Left ventricle myocardium inferior (tissue), 1 donor: Measurements from ENCODE around the gene CPEB2. TPM values are rescaled to one million over a fixed set of nuclear protein-coding genes. Genes with fewer than 3 reads are reported as not detected.
A peak's percentile ranks its signal among the peaks of the same experiment; 100 is the strongest.

Experiments used
- DNase-seq: peaks from one replicate; pipeline ENCODE4 v3.0.0-alpha.2; 2020
- H3K27ac ChIP-seq: fragments of 200-600 bp; replicated peaks from 2 replicates; pipeline ENCODE4 v1.8.0; 2021
- H3K27me3 ChIP-seq: fragments of 200-600 bp; 2 replicates; pipeline ENCODE4 v1.8.0; 2021; ENCODE audit warnings: low read depth
- H3K36me3 ChIP-seq: fragments of 200-600 bp; 2 replicates; pipeline ENCODE4 v1.8.0; 2021
- H3K4me1 ChIP-seq: fragments of 200-600 bp; 2 replicates; pipeline ENCODE4 v1.8.0; 2021
- H3K4me3 ChIP-seq: fragments of 200-600 bp; 2 replicates; pipeline ENCODE4 v1.8.0; 2021; ENCODE audit warnings: mild to moderate bottlenecking, moderate library complexity
- H3K9me3 ChIP-seq: fragments of 200-600 bp; replicated peaks from 2 replicates; pipeline ENCODE4 v1.8.0; 2021
- intact Hi-C: fragments of 100-400 bp; cut with micrococcal nuclease; formaldehyde crosslinking; loops from one replicate; pipeline ENCODE4 v1.11.0; 2022
- total RNA-seq: library from RNA; stranded (reverse); fragmentation: NEBNext Ultra II Directional; extraction: Animal tissue kit (Norgen Biotek cat#: 25700); gene quantifications from one replicate; pipeline ENCODE4 v1.2.1, GENCODE V29; 2021
- TF ChIP-seq, protein P1 (sequence below): fragments of 200-600 bp; IDR thresholded peaks from 2 replicates; pipeline ENCODE4 v1.8.0; 2021; ENCODE audit warnings: antibody characterized with exemption, mild to moderate bottlenecking, borderline replicate concordance
- donor health status: DM: no; HTN: yes; CAD: no; lungs with severe emphysema.

The CPEB2 gene
- total RNA-seq, 1 donor from 2014 or later = 23.3 TPM

GRCh38 chr4:15004739-15005301 lies 2.5 kb downstream of the CPEB2 start:
- Histone ChIP-seq H3K4me1 (peaks cover 82% of the 10 kb centered on the region), H3K27me3 (no peaks in the 10 kb centered on the region), H3K27ac (peak overlapping the region; percentile 100), H3K9me3 (no peaks in the 10 kb centered on the region), H3K36me3 (peaks cover 20% of the 10 kb centered on the region), H3K4me3 (peak overlapping the region; percentile 93)
- intact Hi-C loops = no loop called here
- DNase-seq = peak; percentile 90
- TF ChIP-seq, protein P1, sequence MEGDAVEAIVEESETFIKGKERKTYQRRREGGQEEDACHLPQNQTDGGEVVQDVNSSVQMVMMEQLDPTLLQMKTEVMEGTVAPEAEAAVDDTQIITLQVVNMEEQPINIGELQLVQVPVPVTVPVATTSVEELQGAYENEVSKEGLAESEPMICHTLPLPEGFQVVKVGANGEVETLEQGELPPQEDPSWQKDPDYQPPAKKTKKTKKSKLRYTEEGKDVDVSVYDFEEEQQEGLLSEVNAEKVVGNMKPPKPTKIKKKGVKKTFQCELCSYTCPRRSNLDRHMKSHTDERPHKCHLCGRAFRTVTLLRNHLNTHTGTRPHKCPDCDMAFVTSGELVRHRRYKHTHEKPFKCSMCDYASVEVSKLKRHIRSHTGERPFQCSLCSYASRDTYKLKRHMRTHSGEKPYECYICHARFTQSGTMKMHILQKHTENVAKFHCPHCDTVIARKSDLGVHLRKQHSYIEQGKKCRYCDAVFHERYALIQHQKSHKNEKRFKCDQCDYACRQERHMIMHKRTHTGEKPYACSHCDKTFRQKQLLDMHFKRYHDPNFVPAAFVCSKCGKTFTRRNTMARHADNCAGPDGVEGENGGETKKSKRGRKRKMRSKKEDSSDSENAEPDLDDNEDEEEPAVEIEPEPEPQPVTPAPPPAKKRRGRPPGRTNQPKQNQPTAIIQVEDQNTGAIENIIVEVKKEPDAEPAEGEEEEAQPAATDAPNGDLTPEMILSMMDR = peak; percentile 6

GRCh38 chr4:15005474-15006115 lies 3.3 kb downstream of the CPEB2 start:
- H3K4me1 ChIP-seq = peaks cover 89% of the 10 kb centered on the region
- peaks cover 22% of the 10 kb centered on the region for H3K36me3 ChIP-seq
- no peaks in the 10 kb centered on the region for H3K9me3 ChIP-seq
- peak overlapping the region; percentile 100 for H3K27ac ChIP-seq
- peak overlapping the region; percentile 93 for H3K4me3 ChIP-seq
- no peak for DNase-seq
- TF ChIP-seq, protein P1 = no peak
- H3K27me3 ChIP-seq = no peaks in the 10 kb centered on the region
- intact Hi-C loops = no loop called here

DNA sequence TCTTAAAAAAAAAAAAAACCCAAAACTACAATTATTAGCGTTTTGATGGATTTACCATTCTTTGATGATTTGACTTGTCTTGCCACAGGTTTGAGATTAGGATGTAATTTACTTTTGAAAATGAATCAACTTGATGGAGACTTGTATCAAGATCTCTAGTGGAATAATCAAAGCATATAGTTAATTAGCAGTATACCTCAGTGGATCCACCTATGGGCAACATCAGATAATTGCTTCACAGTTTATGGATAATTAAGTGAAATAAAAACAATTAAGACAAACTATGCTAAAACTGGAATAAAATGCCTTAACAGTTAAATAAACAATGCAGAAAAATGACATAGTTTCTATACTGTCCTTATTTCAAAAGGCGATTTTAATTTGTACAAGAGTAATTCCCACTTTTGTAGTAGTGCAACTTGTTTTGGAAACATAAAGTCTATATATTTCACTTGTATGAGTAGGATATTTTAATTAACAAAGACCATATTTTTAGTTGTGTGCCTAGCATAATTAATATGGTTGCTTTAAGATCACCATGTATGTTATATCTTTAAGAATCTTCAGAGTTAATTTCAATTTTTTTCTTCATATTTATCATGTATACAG lies 4.2 kb downstream of the CPEB2 start:
- DNase-seq = no peak
- TF ChIP-seq, protein P1 = peak; percentile 55
- Histone ChIP-seq H3K4me1 (peaks cover 87% of the 10 kb centered on the region), H3K9me3 (no peaks in the 10 kb centered on the region), H3K4me3 (peak overlapping the region; percentile 93), H3K27ac (peak overlapping the region; percentile 100), H3K27me3 (no peaks in the 10 kb centered on the region), H3K36me3 (peaks cover 29% of the 10 kb centered on the region)
- intact Hi-C loops = no loop called here

- TF ChIP-seq, protein P1 = no peak
- Histone ChIP-seq H3K4me3 (peak overlapping the region; percentile 93), H3K4me1 (peaks cover 90% of the 10 kb centered on the region), H3K27ac (peak overlapping the region; percentile 100), H3K27me3 (no peaks in the 10 kb centered on the region), H3K9me3 (no peaks in the 10 kb centered on the region), H3K36me3 (peaks cover 30% of the 10 kb centered on the region)
- intact Hi-C loops = no loop called here
- DNase-seq = no peak
Measured at GRCh38 chr4:15007201-15007600, 4.9 kb downstream of the CPEB2 start.

DNA sequence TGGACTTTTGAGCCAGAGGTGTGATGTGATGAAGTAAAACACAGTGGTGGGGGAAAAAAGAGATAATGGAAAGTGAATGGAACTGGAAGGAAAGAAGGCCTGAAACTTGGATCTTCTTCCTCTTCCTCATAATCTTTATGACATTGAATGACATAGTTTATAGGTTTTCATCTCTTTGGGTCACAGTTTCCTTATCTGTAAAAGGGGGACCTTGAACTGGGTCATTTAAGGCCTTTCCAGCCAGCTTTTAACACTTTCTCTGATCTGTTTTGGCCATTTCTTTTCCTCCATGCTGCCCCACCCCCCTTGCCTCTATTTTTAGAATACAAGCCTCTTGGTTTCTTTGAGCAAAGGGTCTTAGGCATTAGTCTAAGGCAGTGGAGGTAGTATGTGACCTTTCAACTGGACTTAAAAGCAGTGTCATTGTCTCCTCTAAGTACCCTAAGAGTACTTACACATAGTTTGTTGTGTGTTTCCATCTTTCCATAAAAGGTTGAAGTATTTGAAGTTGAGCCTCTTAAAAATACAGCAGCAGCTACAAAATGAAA lies 7.8 kb downstream of the CPEB2 start:
- Histone ChIP-seq H3K4me3 (no peak overlapping the region), H3K36me3 (peaks cover 30% of the 10 kb centered on the region), H3K27ac (no peak overlapping the region), H3K27me3 (no peaks in the 10 kb centered on the region), H3K9me3 (no peaks in the 10 kb centered on the region), H3K4me1 (peaks cover 95% of the 10 kb centered on the region)
- DNase-seq = no peak
- intact Hi-C loops = no loop called here
- TF ChIP-seq, protein P1 = no peak
